Islet of Langerhans (tissue), 1 donor: ENCODE results near the gene HOXD10.

Source experiments
- FAIRE-seq: peaks from one replicate; lab custom pipeline; 2011; peaks lifted over from hg19 to GRCh38; lab: Jason Lieb, UNC

Gene HOXD10

GRCh38 chr2:176137252-176137580, 20.6 kb downstream of the HOXD10 start:
- no peak for FAIRE-seq

- FAIRE-seq: no peak
Measured at GRCh38 chr2:176137906-176138305, 21.3 kb downstream of the HOXD10 start.

GRCh38 chr2:176138526-176138922, 21.9 kb downstream of the HOXD10 start:
- FAIRE-seq: no peak

GRCh38 chr2:176138923-176139660, 22.5 kb downstream of the HOXD10 start:
- FAIRE-seq: no peak

GRCh38 chr2:176139661-176140512, 23.3 kb downstream of the HOXD10 start:
- FAIRE-seq: no peak

GRCh38 chr2:176140513-176141317, 24.1 kb downstream of the HOXD10 start:
- no peak for FAIRE-seq

GRCh38 chr2:176142281-176142680, 25.7 kb downstream of the HOXD10 start:
- no peak for FAIRE-seq

GRCh38 chr2:176145085-176145969, 28.7 kb downstream of the HOXD10 start:
- no peak for FAIRE-seq

GRCh38 chr2:176146101-176146500, 29.5 kb downstream of the HOXD10 start:
- FAIRE-seq: no peak

- no peak for FAIRE-seq
Measured at GRCh38 chr2:176146645-176147044, 30.1 kb downstream of the HOXD10 start.

GRCh38 chr2:176147210-176147799, 30.7 kb downstream of the HOXD10 start:
- FAIRE-seq: no peak

GRCh38 chr2:176147800-176148496, 31.4 kb downstream of the HOXD10 start:
- FAIRE-seq: no peak

GRCh38 chr2:176148751-176149421, 32.3 kb downstream of the HOXD10 start:
- FAIRE-seq: no peak

- FAIRE-seq: no peak
Measured at GRCh38 chr2:176149481-176149938, 32.9 kb downstream of the HOXD10 start.

- FAIRE-seq: no peak
Measured at GRCh38 chr2:176149939-176150583, 33.5 kb downstream of the HOXD10 start.

- FAIRE-seq: no peak
Measured at GRCh38 chr2:176150584-176151441, 34.2 kb downstream of the HOXD10 start.

- FAIRE-seq: no peak
Measured at GRCh38 chr2:176151442-176152287, 35.1 kb downstream of the HOXD10 start, which contains the start of gene HOXD4. TSS of gene HOXD4 (plus strand) at chr2:176151550. CDS start at chr2:176151634, 84 bp downstream.
